ENCODE measurements around the gene ITPRIP.
A peak's percentile ranks its signal among the peaks of the same experiment; 100 is the strongest.

ITPRIP gene

DNA sequence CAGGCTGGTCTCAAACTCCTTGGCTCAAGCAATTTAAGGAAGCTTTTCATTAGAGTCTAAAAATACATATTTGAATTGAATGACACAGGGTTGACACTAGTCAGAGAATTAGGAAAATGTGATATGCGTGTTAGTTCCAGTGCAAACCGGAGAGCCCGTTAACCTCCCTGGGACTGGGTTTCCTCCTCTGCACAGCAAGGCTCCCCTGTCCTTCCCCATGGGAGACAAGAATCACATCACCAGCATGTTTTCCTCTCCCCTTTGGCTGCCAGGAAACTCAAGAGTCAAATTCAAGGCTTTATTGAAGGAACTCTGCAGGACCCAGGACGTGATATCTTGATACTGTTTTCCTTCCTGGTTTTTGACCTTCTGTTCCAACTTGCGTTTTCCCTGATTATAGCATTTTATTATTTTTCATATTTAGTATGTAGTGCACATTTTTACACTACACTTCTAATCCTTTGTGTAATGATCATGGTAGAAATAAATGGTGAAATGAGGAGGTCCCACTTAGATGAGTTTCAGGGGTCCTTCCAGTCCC is 44.4 kb downstream of the ITPRIP start:
- H3K27ac ChIP-seq = no peak overlapping the region
- DNase-seq (ENCODE audit: low spot score) = no peak
- TF ChIP-seq, protein P1, sequence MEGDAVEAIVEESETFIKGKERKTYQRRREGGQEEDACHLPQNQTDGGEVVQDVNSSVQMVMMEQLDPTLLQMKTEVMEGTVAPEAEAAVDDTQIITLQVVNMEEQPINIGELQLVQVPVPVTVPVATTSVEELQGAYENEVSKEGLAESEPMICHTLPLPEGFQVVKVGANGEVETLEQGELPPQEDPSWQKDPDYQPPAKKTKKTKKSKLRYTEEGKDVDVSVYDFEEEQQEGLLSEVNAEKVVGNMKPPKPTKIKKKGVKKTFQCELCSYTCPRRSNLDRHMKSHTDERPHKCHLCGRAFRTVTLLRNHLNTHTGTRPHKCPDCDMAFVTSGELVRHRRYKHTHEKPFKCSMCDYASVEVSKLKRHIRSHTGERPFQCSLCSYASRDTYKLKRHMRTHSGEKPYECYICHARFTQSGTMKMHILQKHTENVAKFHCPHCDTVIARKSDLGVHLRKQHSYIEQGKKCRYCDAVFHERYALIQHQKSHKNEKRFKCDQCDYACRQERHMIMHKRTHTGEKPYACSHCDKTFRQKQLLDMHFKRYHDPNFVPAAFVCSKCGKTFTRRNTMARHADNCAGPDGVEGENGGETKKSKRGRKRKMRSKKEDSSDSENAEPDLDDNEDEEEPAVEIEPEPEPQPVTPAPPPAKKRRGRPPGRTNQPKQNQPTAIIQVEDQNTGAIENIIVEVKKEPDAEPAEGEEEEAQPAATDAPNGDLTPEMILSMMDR (IDR thresholded peaks at IDR 0.05) = no peak

DNA sequence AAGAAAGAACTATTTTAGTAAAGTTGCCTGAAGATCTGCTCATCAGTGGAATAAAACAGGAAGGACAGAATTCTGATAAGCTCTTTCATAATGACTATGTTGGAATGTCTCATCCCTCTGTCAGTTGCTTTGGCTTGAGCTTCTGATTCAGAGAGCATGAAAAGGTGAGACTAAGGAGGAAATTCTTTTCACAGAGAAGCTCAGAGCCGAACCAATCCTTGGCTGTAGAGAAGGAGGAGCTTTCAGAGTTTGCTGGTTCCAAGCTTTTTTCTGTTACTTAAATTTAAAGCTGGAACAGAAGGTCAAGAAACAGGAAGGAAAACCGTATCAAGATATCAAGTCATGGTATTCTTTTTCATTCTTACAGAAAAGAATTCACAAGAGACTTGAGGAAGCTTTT is 45.3 kb downstream of the ITPRIP start:
- TF ChIP-seq, protein P1 (IDR thresholded peaks at IDR 0.05) = no peak
- DNase-seq (ENCODE audit: low spot score) = no peak
- peak overlapping the region in 1 of 2 donors; percentile 18 for H3K27ac ChIP-seq
- H3K4me3 ChIP-seq = no peak overlapping the region

More for the DNA sequence above, 44.4 kb downstream of the ITPRIP start:
- H3K4me3 ChIP-seq = no peak overlapping the region

DNA sequence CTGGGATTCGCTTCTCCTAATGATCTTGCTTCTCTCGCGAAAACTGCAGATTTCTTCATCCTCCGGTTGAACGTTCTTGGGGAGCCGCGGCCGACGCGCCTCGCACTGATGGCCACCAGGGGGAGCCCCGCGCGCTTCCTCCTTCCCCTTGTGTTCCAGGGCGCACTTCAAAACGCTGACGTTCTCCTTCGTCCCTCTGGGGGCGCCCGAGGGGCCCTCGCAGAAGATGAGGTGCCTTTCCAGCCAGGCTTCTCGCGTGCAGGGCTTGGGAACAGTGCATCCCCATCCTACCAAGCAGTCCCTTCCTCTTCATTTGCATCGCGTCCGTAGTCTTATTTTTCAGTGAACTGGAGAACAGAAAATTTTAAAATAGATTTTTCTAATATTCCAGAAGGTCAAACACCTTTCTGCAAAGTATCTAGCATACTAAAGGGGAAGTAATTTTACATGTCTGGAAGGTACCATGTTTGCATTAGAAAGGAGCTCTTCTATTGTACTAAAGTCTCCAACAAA is 46.8 kb downstream of the ITPRIP start:
- DNase-seq (ENCODE audit: low spot score) = peak; percentile 91
- Histone ChIP-seq H3K27ac (no peak overlapping the region), H3K4me3 (no peak overlapping the region)
- TF ChIP-seq, protein P1 (IDR thresholded peaks at IDR 0.05) = peak; percentile 98

DNA sequence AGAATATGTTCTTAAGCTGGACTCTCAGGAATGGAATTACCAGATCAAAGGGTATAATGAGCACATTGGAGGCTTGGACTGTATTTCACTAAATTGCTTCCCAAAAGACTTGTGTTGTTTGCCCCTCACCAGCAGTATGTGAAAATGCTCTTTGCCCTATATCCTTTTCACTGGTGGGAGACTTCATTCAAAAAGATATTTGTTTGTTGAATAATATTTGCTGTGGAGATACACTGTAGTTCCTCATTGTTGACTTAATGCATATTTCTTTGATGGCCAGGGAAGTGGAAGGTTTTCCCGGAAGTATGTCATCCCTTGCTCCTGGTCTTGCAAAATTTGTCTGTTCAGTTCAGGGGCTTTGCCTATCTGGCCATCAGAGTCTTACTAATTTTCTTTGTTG is 49.9 kb downstream of the ITPRIP start:
- Histone ChIP-seq H3K27ac (no peak overlapping the region), H3K4me3 (no peak overlapping the region)
- no peak for DNase-seq (ENCODE audit: low spot score)
- TF ChIP-seq, protein P1 (IDR thresholded peaks at IDR 0.05) = no peak

DNA sequence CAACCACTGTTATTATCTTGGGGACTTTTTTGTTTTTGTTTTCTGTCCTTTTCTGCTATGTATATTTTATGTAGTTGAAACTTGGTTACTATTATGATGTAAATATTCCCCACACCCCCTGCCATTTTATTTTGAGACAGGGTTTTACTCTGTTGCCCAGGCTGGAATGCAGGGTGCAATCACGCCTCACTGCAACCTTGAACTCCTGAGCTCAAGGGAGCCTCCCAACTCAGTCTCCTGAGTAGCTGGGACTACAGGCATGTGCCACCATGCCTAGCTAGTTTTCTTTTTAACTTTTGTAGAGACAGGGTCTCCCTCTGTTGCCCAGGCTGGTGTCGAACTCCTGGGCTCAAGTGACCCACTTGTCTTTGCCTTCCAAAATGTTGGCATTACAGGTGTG is 51.3 kb downstream of the ITPRIP start:
- DNase-seq (ENCODE audit: low spot score) = no peak
- TF ChIP-seq, protein P1 (IDR thresholded peaks at IDR 0.05) = no peak
- no peak overlapping the region for H3K4me3 ChIP-seq
- H3K27ac ChIP-seq = no peak overlapping the region

DNA sequence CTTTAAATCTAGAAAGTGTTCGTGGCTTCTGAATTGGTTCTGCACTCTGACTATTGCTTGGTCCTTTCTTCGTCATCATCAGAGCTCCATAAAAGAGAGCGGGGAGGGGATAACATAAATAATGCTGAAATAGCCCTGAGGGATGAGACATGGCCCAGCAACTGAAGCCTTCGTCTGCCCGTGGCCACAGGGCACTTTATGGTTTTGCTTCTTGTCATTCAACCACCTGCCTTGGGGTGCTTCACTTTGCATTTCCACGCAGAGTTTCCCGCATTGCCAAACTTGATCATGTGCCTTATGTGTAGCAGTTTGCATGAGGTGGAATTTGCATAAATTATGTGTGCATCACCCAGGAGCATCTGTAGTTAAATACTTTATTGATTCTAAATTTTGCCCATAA is 53.4 kb downstream of the ITPRIP start:
- TF ChIP-seq, protein P1 (IDR thresholded peaks at IDR 0.05) = no peak
- no peak for DNase-seq (ENCODE audit: low spot score)
- Histone ChIP-seq H3K4me3 (no peak overlapping the region), H3K27ac (no peak overlapping the region)

DNA sequence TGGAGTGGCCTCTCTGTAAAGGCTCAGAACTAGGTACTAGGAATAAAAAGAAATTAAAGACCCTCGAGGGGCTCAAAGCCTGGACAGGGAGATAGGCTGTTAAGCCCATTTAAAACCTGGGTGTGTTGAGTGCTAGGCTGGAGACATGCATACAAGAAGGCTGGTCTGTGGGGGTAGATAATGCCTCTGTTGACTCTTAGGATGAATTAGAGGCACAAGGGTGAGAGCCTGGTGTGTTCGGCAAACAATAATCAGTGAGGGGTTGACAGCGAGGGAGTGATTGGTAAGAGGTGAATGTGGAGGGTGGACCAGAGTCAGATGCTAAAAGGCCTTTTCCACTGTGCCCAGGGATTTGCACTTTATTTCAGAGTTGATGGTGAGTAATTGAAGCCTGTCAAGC is 56.6 kb downstream of the ITPRIP start:
- Histone ChIP-seq H3K27ac (no peak overlapping the region), H3K4me3 (no peak overlapping the region)
- no peak for DNase-seq (ENCODE audit: low spot score)
- TF ChIP-seq, protein P1 (IDR thresholded peaks at IDR 0.05) = no peak
